HCT116 (cell line): ENCODE measurements around the gene RTN4RL1. TPM values are rescaled to one million over a fixed set of nuclear protein-coding genes. Genes with fewer than 3 reads are reported as not detected.

ENCODE experiments used
- ATAC-seq: fragments of 200-7000 bp; cut with Tn5 transposase; 2 replicates; pipeline ENCODE4 v1.9.1; 2020; ENCODE audit warnings: mild to moderate bottlenecking, moderate library complexity
- BruUV-seq: library from RNA; stranded (reverse); fragments of 400-500 nt; replicated peaks from 2 replicates; lab custom pipeline; 2021; lab: Mats Ljungman, UMichigan
- CTCF ChIA-PET: fragments of 300-600 bp; sonication (Branson Sonifier 250); formaldehyde crosslinking; loops from one replicate; lab custom pipeline; 2021; ENCODE audit warnings: antibody characterized with exemption; lab: Charles Lee
- POLR2A ChIA-PET: fragments of 300-600, 350-600 bp; sonication (Branson Sonifier 250); formaldehyde crosslinking; loops from one replicate; lab custom pipeline; 2021; ENCODE audit warnings: antibody characterized with exemption; lab: Charles Lee
- RAD21 ChIA-PET, 2 experiments: fragments of 300-600 bp; sonication (Branson Sonifier 250); formaldehyde crosslinking; loops; one replicate each; lab custom pipeline; 2023; ENCODE audit warnings: low total read pairs in 2 of 2; ENCODE audit not compliant: uncharacterized antibody in 2 of 2, unreplicated experiment in 2 of 2, low non-redundant PET in 1 of 2; lab: Charles Lee
- DNase-seq: peaks from one replicate; pipeline ENCODE4 v3.0.0-alpha.2; 2010; ENCODE audit warnings: low read depth, low spot score
- H2AFZ ChIP-seq: fragments of 200-600 bp; shearing (Covaris generic), sonication (generic); 2 replicates; pipeline ENCODE4 v1.6.1; 2017; ENCODE audit warnings: low read depth, mixed run types, mixed read lengths, antibody characterized with exemption, low read length; ENCODE audit not compliant: poor library complexity, severe bottlenecking
- H3K27ac ChIP-seq: 2 replicates; pipeline ENCODE4 v1.5.1; 2012; ENCODE audit warnings: low read depth, low read length
- H3K27me3 ChIP-seq: fragments of 200-600 bp; sonication (generic); 2 replicates; pipeline ENCODE4 v1.6.1; 2016; ENCODE audit warnings: mixed run types, low read length, mixed read lengths; ENCODE audit not compliant: insufficient read depth
- H3K36me3 ChIP-seq, 2 experiments: fragments of 200-500 bp in 1 of 2; fragments of 200-600 bp in 1 of 2; sonication (Bioruptor generic) in 1 of 2; sonication (generic) in 1 of 2; 2 replicates each; pipeline versions ENCODE4 v1.5.1 to v1.6.1; 2014 to 2016; ENCODE audit warnings: low read length in 2 of 2, inconsistent platforms in 1 of 2, mixed read lengths in 1 of 2, mixed run types in 1 of 2; ENCODE audit not compliant: insufficient read depth in 2 of 2, control insufficient read depth in 1 of 2
- H3K4me1 ChIP-seq, 2 experiments: fragments of 200-600 bp in 1 of 2; sonication (generic) in 1 of 2; 2 replicates each; pipeline versions ENCODE4 v1.5.1 to v1.6.1; 2012 to 2017; ENCODE audit warnings: low read length in 2 of 2, inconsistent platforms in 1 of 2, mild to moderate bottlenecking in 1 of 2, mixed read lengths in 1 of 2, mixed run types in 1 of 2, moderate library complexity in 1 of 2; ENCODE audit not compliant: insufficient read depth in 2 of 2, control insufficient read depth in 1 of 2
- H3K4me2 ChIP-seq: fragments of 200-600 bp; sonication (generic); 2 replicates; pipeline ENCODE4 v1.6.1; 2017; ENCODE audit warnings: mixed run types, low read length, mixed read lengths
- H3K4me3 ChIP-seq, 2 experiments: fragments of 200-600 bp in 1 of 2; sonication (generic) in 1 of 2; replicated peaks in 1 of 2; 2 replicates each; pipeline ENCODE4 v1.5.1; 2011 to 2016; ENCODE audit warnings: low read length in 2 of 2, control low read depth in 1 of 2, low read depth in 1 of 2, mild to moderate bottlenecking in 1 of 2, mixed read lengths in 1 of 2, mixed run types in 1 of 2
- H3K79me2 ChIP-seq: fragments of 200-600 bp; sonication (generic); 2 replicates; pipeline ENCODE4 v1.6.1; 2017; ENCODE audit warnings: mild to moderate bottlenecking, mixed run types, low read length, moderate library complexity, mixed read lengths; ENCODE audit not compliant: insufficient read depth
- H3K9ac ChIP-seq: fragments of 200-600 bp; sonication (generic); 2 replicates; pipeline ENCODE4 v1.6.1; 2016; ENCODE audit warnings: low read length, mixed read lengths
- H3K9me2 ChIP-seq: fragments of 200-600 bp; sonication (generic), shearing (Covaris generic); 2 replicates; pipeline ENCODE4 v1.6.1; 2017; ENCODE audit warnings: mixed run types, mild to moderate bottlenecking, moderate library complexity; ENCODE audit not compliant: insufficient read depth
- H3K9me3 ChIP-seq, 2 experiments: fragments of 200-500 bp in 1 of 2; fragments of 200-600 bp in 1 of 2; sonication (Bioruptor generic) in 1 of 2; sonication (generic) in 1 of 2; 2 replicates each; pipeline ENCODE4 v1.6.1; 2014 to 2017; ENCODE audit warnings: low read length in 2 of 2, mixed read lengths in 2 of 2, inconsistent platforms in 1 of 2, low read depth in 1 of 2, mild to moderate bottlenecking in 1 of 2, mixed run types in 1 of 2, moderate library complexity in 1 of 2; ENCODE audit not compliant: control insufficient read depth in 1 of 2, insufficient read depth in 1 of 2
- H4K20me1 ChIP-seq: fragments of 200-600 bp; sonication (generic), shearing (Covaris generic); 2 replicates; pipeline ENCODE4 v1.6.1; 2017; ENCODE audit warnings: mixed run types, mild to moderate bottlenecking, moderate library complexity; ENCODE audit not compliant: insufficient read depth
- CEBPB ChIP-seq: IDR thresholded peaks from 2 replicates; pipeline ENCODE4 v1.6.1; 2012; ENCODE audit warnings: low read depth
- EGR1 ChIP-seq: IDR thresholded peaks from 2 replicates; pipeline ENCODE4 v1.6.1; 2012; ENCODE audit warnings: low read depth
- JUND ChIP-seq: IDR thresholded peaks from 2 replicates; pipeline ENCODE4 v1.6.1; 2012
- POLR2A ChIP-seq: IDR thresholded peaks from 2 replicates; pipeline ENCODE4 v1.7.0; 2011; ENCODE audit warnings: borderline replicate concordance; ENCODE audit not compliant: insufficient read depth, insufficient read length; ENCODE audit errors: extremely low read depth
- RAD21 ChIP-seq: IDR thresholded peaks from 2 replicates; pipeline ENCODE4 v1.6.1; 2012; ENCODE audit warnings: low read depth, mild to moderate bottlenecking
- SIN3A ChIP-seq: IDR thresholded peaks from 2 replicates; pipeline ENCODE4 v1.6.1; 2012; ENCODE audit warnings: low read depth
- SP1 ChIP-seq: IDR thresholded peaks from 2 replicates; pipeline ENCODE4 v1.6.1; 2012; ENCODE audit warnings: low read depth
- TCF7L2 ChIP-seq: IDR thresholded peaks from 2 replicates; pipeline ENCODE4 v1.7.0; 2011; ENCODE audit warnings: borderline replicate concordance, inconsistent platforms; ENCODE audit not compliant: insufficient read depth, insufficient read length; ENCODE audit errors: extremely low read depth
- YY1 ChIP-seq: IDR thresholded peaks from 2 replicates; pipeline ENCODE4 v1.6.1; 2011; ENCODE audit warnings: low read length, low read depth, moderate library complexity, mild to moderate bottlenecking; ENCODE audit not compliant: insufficient replicate concordance; ENCODE audit errors: extremely low read depth
- ZNF274 ChIP-seq: fragments of 200-500 bp; sonication (Bioruptor generic); IDR thresholded peaks from 2 replicates; pipeline ENCODE4 v1.6.1; 2014; ENCODE audit warnings: mild to moderate bottlenecking, low read depth, low read length, inconsistent platforms
- intact Hi-C: fragments of 100-400 bp; cut with micrococcal nuclease; formaldehyde crosslinking; loops from 2 replicates; pipeline ENCODE4 v1.10.0; 2022
- total RNA-seq: library from RNA; stranded (reverse); gene quantifications from one replicate; pipeline ENCODE4 v1.2.1, GENCODE V29; 2021; ENCODE audit not compliant: unreplicated experiment
- TF ChIP-seq, protein P1 (sequence below): IDR thresholded peaks from 2 replicates; pipeline ENCODE4 v1.6.1; 2011; ENCODE audit warnings: mild to moderate bottlenecking, low read length, moderate library complexity; ENCODE audit not compliant: insufficient replicate concordance; ENCODE audit errors: extremely low read depth

Gene RTN4RL1
- total RNA-seq, 1 experiment from 2014 or later = 3.7 TPM

DNA sequence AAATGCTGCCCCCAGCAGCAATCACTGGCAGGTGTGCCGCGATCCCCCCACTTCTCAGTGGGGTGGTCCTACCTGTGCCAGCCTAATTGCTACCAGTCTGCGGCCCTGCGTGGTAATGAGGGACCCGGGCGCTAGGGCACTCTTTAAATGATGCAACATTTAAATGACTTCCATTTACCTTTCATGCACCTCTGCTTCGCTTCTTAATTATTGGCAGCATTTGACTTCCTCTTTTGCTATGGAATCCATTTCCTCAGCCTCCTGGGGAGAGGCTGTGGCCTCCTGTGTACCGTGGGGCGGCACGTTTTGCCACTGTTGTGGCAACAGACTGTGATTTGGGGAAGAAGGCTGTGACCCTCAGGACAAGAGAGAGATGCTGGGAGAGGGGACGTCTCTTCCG, 109.2 kb downstream of the RTN4RL1 start:
- Histone ChIP-seq H3K79me2 (no peaks in the 10 kb centered on the region), H3K4me1 (no peaks in the 10 kb centered on the region), H3K9ac (no peak overlapping the region), H3K9me3 (no peaks in the 10 kb centered on the region), H4K20me1 (no peaks in the 10 kb centered on the region), H2AFZ (no peak overlapping the region), H3K9me2 (no peaks in the 10 kb centered on the region), H3K27ac (no peak overlapping the region), H3K27me3 (peaks cover 10% of the 10 kb centered on the region; the same call in 1 of the 2 replicates), H3K4me3 (no peak overlapping the region), H3K4me2 (no peak overlapping the region), H3K36me3 (no peaks in the 10 kb centered on the region)
- DNase-seq = no peak
- no TSS peak for BruUV-seq
- intact Hi-C loops = no loop called here
- TF ChIP-seq TCF7L2 = no peak
- no peak for TF ChIP-seq POLR2A
- TF ChIP-seq, protein P1, sequence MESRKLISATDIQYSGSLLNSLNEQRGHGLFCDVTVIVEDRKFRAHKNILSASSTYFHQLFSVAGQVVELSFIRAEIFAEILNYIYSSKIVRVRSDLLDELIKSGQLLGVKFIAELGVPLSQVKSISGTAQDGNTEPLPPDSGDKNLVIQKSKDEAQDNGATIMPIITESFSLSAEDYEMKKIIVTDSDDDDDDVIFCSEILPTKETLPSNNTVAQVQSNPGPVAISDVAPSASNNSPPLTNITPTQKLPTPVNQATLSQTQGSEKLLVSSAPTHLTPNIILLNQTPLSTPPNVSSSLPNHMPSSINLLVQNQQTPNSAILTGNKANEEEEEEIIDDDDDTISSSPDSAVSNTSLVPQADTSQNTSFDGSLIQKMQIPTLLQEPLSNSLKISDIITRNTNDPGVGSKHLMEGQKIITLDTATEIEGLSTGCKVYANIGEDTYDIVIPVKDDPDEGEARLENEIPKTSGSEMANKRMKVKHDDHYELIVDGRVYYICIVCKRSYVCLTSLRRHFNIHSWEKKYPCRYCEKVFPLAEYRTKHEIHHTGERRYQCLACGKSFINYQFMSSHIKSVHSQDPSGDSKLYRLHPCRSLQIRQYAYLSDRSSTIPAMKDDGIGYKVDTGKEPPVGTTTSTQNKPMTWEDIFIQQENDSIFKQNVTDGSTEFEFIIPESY = no peak
- TF ChIP-seq SP1 = no peak
- CTCF ChIA-PET = no interaction called here
- POLR2A ChIA-PET = no interaction called here
- no peak for ATAC-seq
- RAD21 ChIA-PET = no interaction called here

DNA sequence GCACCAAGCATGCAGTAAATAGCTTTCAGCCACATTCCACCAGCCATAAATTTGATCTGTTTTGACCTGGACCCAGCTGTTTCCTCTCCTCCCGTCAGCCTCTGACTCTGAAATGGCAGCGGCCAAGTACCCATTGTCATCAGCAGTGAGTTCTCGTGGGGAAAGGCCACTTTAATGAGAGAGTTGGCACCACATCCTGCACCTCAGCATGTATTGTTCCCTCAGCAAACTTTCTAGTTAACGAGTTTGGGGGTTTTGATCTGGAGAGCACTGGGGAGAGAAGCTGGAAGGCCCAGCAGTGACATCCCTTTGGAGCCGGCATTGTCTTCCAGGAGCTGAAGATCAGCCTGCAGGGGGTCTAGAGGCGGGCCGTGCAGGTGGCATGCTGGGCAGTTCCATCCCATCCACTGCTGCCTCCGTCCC, 110.5 kb downstream of the RTN4RL1 start:
- CTCF ChIA-PET = no interaction called here
- intact Hi-C loops = no loop called here
- TF ChIP-seq SIN3A (no peak), JUND (no peak), ZNF274 (no peak), RAD21 (no peak), POLR2A (no peak), TCF7L2 (no peak), CEBPB (no peak), EGR1 (no peak), YY1 (no peak)
- TF ChIP-seq, protein P1 = no peak
- Histone ChIP-seq H3K9me2 (no peaks in the 10 kb centered on the region), H3K79me2 (no peaks in the 10 kb centered on the region), H3K4me2 (no peak overlapping the region), H3K36me3 (no peaks in the 10 kb centered on the region), H4K20me1 (no peaks in the 10 kb centered on the region), H3K4me3 (no peak overlapping the region), H3K27me3 (peaks cover 17% of the 10 kb centered on the region; the same call in 1 of the 2 replicates), H2AFZ (no peak overlapping the region), H3K9ac (no peak overlapping the region), H3K9me3 (no peaks in the 10 kb centered on the region), H3K27ac (no peak overlapping the region), H3K4me1 (no peaks in the 10 kb centered on the region)
- BruUV-seq = no TSS peak
- ATAC-seq = no peak
- RAD21 ChIA-PET = no interaction called here
- no peak for DNase-seq
- POLR2A ChIA-PET = no interaction called here
